ENCODE measurements around the gene HOXA6. TPM values are rescaled to one million over a fixed set of nuclear protein-coding genes. Genes with fewer than 3 reads are reported as not detected.

The HOXA6 gene
- total RNA-seq, 2 experiments from 2014 or later: not detected

DNA sequence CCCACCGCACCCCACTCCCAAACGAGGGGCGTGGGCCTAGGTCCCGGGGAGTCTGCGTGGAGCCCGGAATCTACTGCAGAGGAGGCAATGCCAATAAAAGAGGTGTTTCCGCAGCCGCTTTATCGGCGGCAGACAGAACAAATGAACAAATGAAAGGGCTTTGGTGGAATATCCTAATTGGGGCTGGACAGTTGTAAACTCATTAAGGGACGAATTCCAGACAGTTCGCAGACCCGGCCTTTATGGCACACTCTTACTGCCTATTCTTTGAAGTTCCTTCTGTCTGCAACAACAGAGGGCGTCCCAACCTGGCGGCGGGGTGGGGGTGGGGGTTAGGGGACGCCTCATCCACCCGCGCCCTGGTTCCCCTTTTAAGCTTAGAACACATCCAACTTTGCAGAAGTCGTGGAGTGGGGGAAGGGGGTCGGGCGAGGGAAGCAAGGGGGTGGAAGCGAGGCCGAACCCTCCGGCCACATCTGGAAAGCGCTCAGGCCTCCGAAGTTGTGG lies 13.7 kb upstream of the HOXA6 start:
- Mint-ChIP-seq H3K27ac (peak overlapping the region; percentile 42), H3K4me3 (peak overlapping the region; percentile 87), H3K9me3 (no peaks in the 10 kb centered on the region), H3K27me3 (peaks cover 93% of the 10 kb centered on the region), H3K36me3 (ENCODE audit: low read depth) (peaks cover 4% of the 10 kb centered on the region), H3K4me1 (ENCODE audit: low read depth) (peaks cover 45% of the 10 kb centered on the region)
- H3K27me3 ChIP-seq (ENCODE audit: control insufficient read depth in 1 of 2, insufficient read depth in 2 of 2, low read length in 2 of 2): peaks cover 83 to 94% of the 10 kb centered on the region in 2 experiments
- CTCF ChIA-PET: interaction anchor here (0.6 to 3.7 kb wide), 31 partner anchors 9 to 1271 kb away, joined by 3 to 51 read pairs (median 5); partner anchors contain the start of genes HOXA11 and HOXA3
- ATAC-seq (ENCODE audit: poor library complexity) (no peak), DNase-seq (peak in 2 of 14 experiments; percentile 52 to 55)
- POLR2A ChIA-PET: interaction anchor here (0.6 to 1.6 kb wide), 10 partner anchors 10 to 1267 kb away, joined by 3 to 8 read pairs (median 4); no protein-coding TSS in a partner anchor
- H3K4me1 ChIP-seq (ENCODE audit: insufficient read depth, low read length): peaks cover 57% of the 10 kb centered on the region
- H3K36me3 ChIP-seq (ENCODE audit: insufficient read depth, low read length): no peaks in the 10 kb centered on the region
- TF ChIP-seq, protein P1, sequence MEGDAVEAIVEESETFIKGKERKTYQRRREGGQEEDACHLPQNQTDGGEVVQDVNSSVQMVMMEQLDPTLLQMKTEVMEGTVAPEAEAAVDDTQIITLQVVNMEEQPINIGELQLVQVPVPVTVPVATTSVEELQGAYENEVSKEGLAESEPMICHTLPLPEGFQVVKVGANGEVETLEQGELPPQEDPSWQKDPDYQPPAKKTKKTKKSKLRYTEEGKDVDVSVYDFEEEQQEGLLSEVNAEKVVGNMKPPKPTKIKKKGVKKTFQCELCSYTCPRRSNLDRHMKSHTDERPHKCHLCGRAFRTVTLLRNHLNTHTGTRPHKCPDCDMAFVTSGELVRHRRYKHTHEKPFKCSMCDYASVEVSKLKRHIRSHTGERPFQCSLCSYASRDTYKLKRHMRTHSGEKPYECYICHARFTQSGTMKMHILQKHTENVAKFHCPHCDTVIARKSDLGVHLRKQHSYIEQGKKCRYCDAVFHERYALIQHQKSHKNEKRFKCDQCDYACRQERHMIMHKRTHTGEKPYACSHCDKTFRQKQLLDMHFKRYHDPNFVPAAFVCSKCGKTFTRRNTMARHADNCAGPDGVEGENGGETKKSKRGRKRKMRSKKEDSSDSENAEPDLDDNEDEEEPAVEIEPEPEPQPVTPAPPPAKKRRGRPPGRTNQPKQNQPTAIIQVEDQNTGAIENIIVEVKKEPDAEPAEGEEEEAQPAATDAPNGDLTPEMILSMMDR (IDR thresholded peaks at IDR 0.05): peak; percentile 1
- H3K4me3 ChIP-seq (ENCODE audit: low read length): peak overlapping the region; percentile 60
- intact Hi-C loops (cut with DNase I, micrococcal nuclease): loop anchor here (1.0 to 10.0 kb wide), 12 partner anchors 307 to 1309 kb away; partner anchors contain the start of gene SNX10 (in 1 of the 2)
- peaks cover 0 to 64% of the 10 kb centered on the region in 2 experiments for H3K9me3 ChIP-seq (ENCODE audit: control insufficient read depth in 1 of 2, insufficient read depth in 1 of 2, low read length in 2 of 2)
- H3K27ac ChIP-seq (ENCODE audit: low read depth in 1 of 2, low read length in 2 of 2): no peak overlapping the region

DNA sequence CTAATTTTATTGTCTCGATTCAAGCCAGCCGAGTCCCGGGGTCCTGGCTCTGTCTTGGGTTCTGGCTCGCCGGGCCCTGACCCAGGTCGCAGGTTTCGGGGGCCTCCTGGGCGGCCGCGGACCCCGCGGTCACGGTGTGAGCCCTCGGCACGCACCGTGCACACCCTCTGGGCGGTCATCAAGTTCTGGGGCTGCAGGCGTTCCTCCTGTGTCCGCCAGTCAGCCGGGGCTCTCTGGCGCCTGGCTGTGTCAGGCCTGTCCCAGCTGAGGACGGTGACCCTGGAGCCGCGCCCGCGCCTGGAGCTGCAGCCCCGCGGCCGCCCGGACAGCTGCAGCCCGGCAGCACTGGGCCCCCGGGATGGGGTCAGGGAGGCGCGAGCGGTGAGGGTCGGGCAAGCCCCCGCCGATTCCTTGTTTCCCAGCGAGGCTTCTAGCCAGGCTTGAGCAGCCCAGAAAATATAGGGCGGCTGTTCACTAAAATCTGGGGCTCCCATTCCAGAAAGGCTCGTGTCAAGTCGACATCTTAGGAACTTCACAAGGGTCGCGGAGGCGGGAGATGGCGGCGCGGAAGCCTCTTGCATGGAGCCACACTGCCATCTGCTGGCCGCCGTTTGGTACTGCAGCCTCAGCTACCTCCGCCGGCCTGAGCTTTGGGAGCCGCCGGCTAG lies 13.1 kb upstream of the HOXA6 start:
- H3K36me3 ChIP-seq (ENCODE audit: insufficient read depth, low read length): no peaks in the 10 kb centered on the region
- H3K27ac ChIP-seq (ENCODE audit: low read depth in 1 of 2, low read length in 2 of 2): no peak overlapping the region
- Mint-ChIP-seq H3K9me3 (no peaks in the 10 kb centered on the region), H3K27ac (peak overlapping the region; percentile 42), H3K4me3 (peak overlapping the region; percentile 87), H3K36me3 (ENCODE audit: low read depth) (peaks cover 2% of the 10 kb centered on the region), H3K27me3 (peaks cover 93% of the 10 kb centered on the region), H3K4me1 (ENCODE audit: low read depth) (peaks cover 46% of the 10 kb centered on the region)
- peaks cover 0 to 64% of the 10 kb centered on the region in 2 experiments for H3K9me3 ChIP-seq (ENCODE audit: control insufficient read depth in 1 of 2, insufficient read depth in 1 of 2, low read length in 2 of 2)
- TF ChIP-seq, protein P1 (IDR thresholded peaks at IDR 0.05): peak; percentile 100
- ChIA-PET CTCF (interaction anchor here (0.6 to 3.7 kb wide), 31 partner anchors 8 to 1271 kb away, joined by 3 to 51 read pairs (median 5); partner anchors contain the start of genes HOXA11 and HOXA3), POLR2A (interaction anchor here (0.6 to 1.6 kb wide), 10 partner anchors 10 to 1267 kb away, joined by 3 to 8 read pairs (median 4); no protein-coding TSS in a partner anchor)
- peak overlapping the region; percentile 60 for H3K4me3 ChIP-seq (ENCODE audit: low read length)
- peaks cover 57% of the 10 kb centered on the region for H3K4me1 ChIP-seq (ENCODE audit: insufficient read depth, low read length)
- intact Hi-C loops (cut with DNase I, micrococcal nuclease): loop anchor here (1.0 to 10.0 kb wide), 13 partner anchors 306 to 1308 kb away; partner anchors contain the start of gene SNX10 (in 1 of the 2)
- peaks cover 82 to 94% of the 10 kb centered on the region in 2 experiments for H3K27me3 ChIP-seq (ENCODE audit: control insufficient read depth in 1 of 2, insufficient read depth in 2 of 2, low read length in 2 of 2)
- ATAC-seq (ENCODE audit: poor library complexity) (peak; percentile 81), DNase-seq (peak; percentile 72 to 92 (median 80))

DNA sequence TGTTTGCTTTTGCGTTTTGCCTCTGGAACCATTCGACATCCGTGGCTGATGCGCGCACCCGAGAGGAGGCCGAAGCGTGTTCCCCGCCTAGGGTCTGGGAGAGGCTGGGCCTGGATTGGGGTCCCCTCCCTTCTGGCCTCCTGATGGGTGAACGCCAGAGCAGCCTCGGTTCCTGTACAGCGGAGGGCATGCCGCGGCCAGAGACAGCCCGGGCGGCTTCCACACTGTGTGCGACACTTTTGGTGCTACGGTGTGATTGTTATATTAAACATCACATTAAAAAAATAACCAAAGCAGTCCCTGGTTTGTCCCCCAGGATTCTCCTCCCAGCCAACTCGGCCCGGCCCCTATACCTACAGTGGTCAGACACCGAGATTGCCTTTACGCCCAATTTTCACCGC lies 12.6 kb upstream of the HOXA6 start:
- no peak overlapping the region for H3K27ac Mint-ChIP-seq
- H3K9me3 ChIP-seq (ENCODE audit: control insufficient read depth in 1 of 2, insufficient read depth in 1 of 2, low read length in 2 of 2): peaks cover 0 to 64% of the 10 kb centered on the region in 2 experiments
- ChIA-PET POLR2A (no interaction called here), CTCF (interaction anchor here (1.0 to 3.7 kb wide), 21 partner anchors 8 to 1068 kb away, joined by 3 to 51 read pairs (median 6); partner anchors contain the start of gene HOXA3)
- ATAC-seq (ENCODE audit: poor library complexity) (peak; percentile 33), DNase-seq (peak in 3 of 14 experiments; percentile 39 to 51 (median 45))
- TF ChIP-seq, protein P1 (IDR thresholded peaks at IDR 0.05): no peak
- peak overlapping the region; percentile 73 for H3K4me3 Mint-ChIP-seq
- peaks cover 57% of the 10 kb centered on the region for H3K4me1 ChIP-seq (ENCODE audit: insufficient read depth, low read length)
- H3K27me3 Mint-ChIP-seq: peaks cover 94% of the 10 kb centered on the region
- H3K4me1 Mint-ChIP-seq (ENCODE audit: low read depth): peaks cover 48% of the 10 kb centered on the region
- intact Hi-C loops (cut with DNase I, micrococcal nuclease): loop anchor here (1.0 to 10.0 kb wide), 8 partner anchors 307 to 1308 kb away; partner anchors contain the start of gene SNX10 (in 1 of the 2)
- peak overlapping the region; percentile 60 for H3K4me3 ChIP-seq (ENCODE audit: low read length)
- H3K27me3 ChIP-seq (ENCODE audit: control insufficient read depth in 1 of 2, insufficient read depth in 2 of 2, low read length in 2 of 2): peaks cover 82 to 94% of the 10 kb centered on the region in 2 experiments
- no peaks in the 10 kb centered on the region for H3K36me3 Mint-ChIP-seq (ENCODE audit: low read depth)
- H3K27ac ChIP-seq (ENCODE audit: low read depth in 1 of 2, low read length in 2 of 2): no peak overlapping the region
- no peaks in the 10 kb centered on the region for H3K9me3 Mint-ChIP-seq
- no peaks in the 10 kb centered on the region for H3K36me3 ChIP-seq (ENCODE audit: insufficient read depth, low read length)

Data from CD4-positive, alpha-beta T cell (primary cell).